Activated gamma-delta T cell (primary cell): ENCODE results near the gene LYPD1.

Experiments used
- DNase-seq: peaks from one replicate; lab custom pipeline; 2025; lab: John Stamatoyannopoulos, UW

LYPD1 gene

GRCh38 chr2:132595186-132595585, 74.8 kb downstream of the LYPD1 start:
- no peak for DNase-seq
